OCI-M2 (cell line): Measurements from ENCODE around the gene GRK6.

Source experiments
- DNase-seq: peaks from one replicate; lab custom pipeline; 2025; ENCODE audit not compliant: unreplicated experiment; lab: John Stamatoyannopoulos, UW

GRK6 gene

GRCh38 chr5:177426566-177427210 lies at the start of gene GRK6:
Gene GRK6 (plus strand): TSS chr5:177426676. CDS start chr5:177426846, 170 bp downstream.
- DNase-seq = no peak

- no peak for DNase-seq
These were observed 48.4 kb upstream of the GRK6 start for GRCh38 chr5:177377851-177378776.

GRCh38 chr5:177378884-177379883 lies 47.3 kb upstream of the GRK6 start:
- no peak for DNase-seq

GRCh38 chr5:177380805-177381126 lies 45.7 kb upstream of the GRK6 start:
- no peak for DNase-seq

- no peak for DNase-seq
These were observed 44.0 kb upstream of the GRK6 start for GRCh38 chr5:177382423-177383029.

- no peak for DNase-seq
These were observed 43.3 kb upstream of the GRK6 start for GRCh38 chr5:177383181-177383580.

GRCh38 chr5:177384134-177384533 lies 42.3 kb upstream of the GRK6 start, which contains the start of gene SLC34A1:
Gene SLC34A1 (plus strand): TSS chr5:177384434. CDS start chr5:177385742, 1,308 bp downstream.
- no peak for DNase-seq

- DNase-seq = no peak
These were observed 40.8 kb upstream of the GRK6 start for GRCh38 chr5:177385720-177386119.

GRCh38 chr5:177386542-177386941 lies 39.9 kb upstream of the GRK6 start:
- DNase-seq = no peak

GRCh38 chr5:177387405-177387804 lies 39.1 kb upstream of the GRK6 start:
- DNase-seq = no peak

GRCh38 chr5:177388521-177389052 lies 37.9 kb upstream of the GRK6 start:
- DNase-seq = no peak

- no peak for DNase-seq
These were observed 37.0 kb upstream of the GRK6 start for GRCh38 chr5:177389241-177390169.

GRCh38 chr5:177390363-177391300 lies 35.8 kb upstream of the GRK6 start:
- DNase-seq = peak; percentile 59

- DNase-seq = no peak
These were observed 33.7 kb upstream of the GRK6 start for GRCh38 chr5:177392765-177393164.

- DNase-seq = no peak
These were observed 33.2 kb upstream of the GRK6 start for GRCh38 chr5:177393206-177393765.

GRCh38 chr5:177393990-177394389 lies 32.5 kb upstream of the GRK6 start:
- no peak for DNase-seq

- DNase-seq = no peak
These were observed 30.4 kb upstream of the GRK6 start for GRCh38 chr5:177396078-177396477.

- no peak for DNase-seq
These were observed 29.7 kb upstream of the GRK6 start for GRCh38 chr5:177396807-177397206.
